ENCODE data around the gene GALNT5. TPM values are rescaled to one million over a fixed set of nuclear protein-coding genes. Genes with fewer than 3 reads are reported as not detected.

Gene GALNT5
- total and polyA plus RNA-seq, 2 donors (not counting 3 experiments of a cell fraction or from before 2014, with no cell fraction given) = not detected

- no peaks in the 10 kb centered on the region for H3K36me3 ChIP-seq (ENCODE audit: control insufficient read depth in 2 of 2, extremely low read depth in 1 of 2, insufficient read depth in 2 of 2, low read length in 2 of 2)
- no peak overlapping the region for H2AFZ ChIP-seq (ENCODE audit: low read depth, low read length)
- FAIRE-seq (no peak), DNase-seq (ENCODE audit: low read depth, low spot score) (no peak)
- H4K20me1 ChIP-seq (replicated peaks; ENCODE audit: control insufficient read depth, extremely low read depth, insufficient read depth, low read length) = no peaks in the 10 kb centered on the region
- ChIA-PET CTCF (no interaction called here), POLR2A (no interaction called here)
- H3K27me3 ChIP-seq (ENCODE audit: control insufficient read depth in 2 of 2, insufficient read depth in 2 of 2, low read length in 2 of 2) = no peaks in the 10 kb centered on the region
- H3K79me2 ChIP-seq (ENCODE audit: control insufficient read depth, insufficient read depth, low read length) = no peaks in the 10 kb centered on the region
- TF ChIP-seq POLR2AphosphoS5 (IDR thresholded peaks at IDR 0.05; ENCODE audit: insufficient read depth, low read depth, low read length) = no peak
- intact Hi-C loops (cut with micrococcal nuclease) = no loop called here
- H3K4me1 ChIP-seq (ENCODE audit: control insufficient read depth, extremely low read depth, insufficient read depth, low read length) = no peaks in the 10 kb centered on the region
- no peak overlapping the region for H3K9ac ChIP-seq (replicated peaks; ENCODE audit: extremely low read depth, insufficient read depth, low read length)
- H3K27ac ChIP-seq (ENCODE audit: insufficient read depth, low read depth, low read length) = no peak overlapping the region
- H3K4me3 ChIP-seq (replicated peaks in 1 of 3; ENCODE audit: insufficient read depth in 1 of 3, low read depth in 1 of 3, low read length in 3 of 3) = no peak overlapping the region
- no TSS peak for BruUV-seq (replicated peaks)
- no peak overlapping the region for H3K4me2 ChIP-seq (ENCODE audit: insufficient read depth, low read length)
- no peaks in the 10 kb centered on the region for H3K9me3 ChIP-seq (replicated peaks; ENCODE audit: control insufficient read depth, insufficient read depth, low read length)
- H3K9me1 ChIP-seq (replicated peaks; ENCODE audit: control insufficient read depth, extremely low read depth, insufficient read depth, low read length) = no peaks in the 10 kb centered on the region
- dilution Hi-C loops (cut with MboI; ENCODE audit: extremely low pct_ligation_motif_present, low sequenced_read_pairs) = no loop called here
Measured at GRCh38 chr2:157254041-157254440, 3.5 kb upstream of the GALNT5 start.

- Histone ChIP-seq H3K27ac (ENCODE audit: insufficient read depth, low read depth, low read length) (no peak overlapping the region), H3K9ac (replicated peaks; ENCODE audit: extremely low read depth, insufficient read depth, low read length) (no peak overlapping the region), H2AFZ (ENCODE audit: low read depth, low read length) (no peak overlapping the region), H3K4me2 (ENCODE audit: insufficient read depth, low read length) (no peak overlapping the region), H3K79me2 (ENCODE audit: control insufficient read depth, insufficient read depth, low read length) (no peaks in the 10 kb centered on the region), H3K4me3 (replicated peaks in 1 of 3; ENCODE audit: insufficient read depth in 1 of 3, low read depth in 1 of 3, low read length in 3 of 3) (no peak overlapping the region), H3K9me3 (replicated peaks; ENCODE audit: control insufficient read depth, insufficient read depth, low read length) (no peaks in the 10 kb centered on the region), H3K9me1 (replicated peaks; ENCODE audit: control insufficient read depth, extremely low read depth, insufficient read depth, low read length) (no peaks in the 10 kb centered on the region), H3K27me3 (ENCODE audit: control insufficient read depth in 2 of 2, insufficient read depth in 2 of 2, low read length in 2 of 2) (no peaks in the 10 kb centered on the region), H3K4me1 (ENCODE audit: control insufficient read depth, extremely low read depth, insufficient read depth, low read length) (no peaks in the 10 kb centered on the region), H3K36me3 (ENCODE audit: control insufficient read depth in 2 of 2, extremely low read depth in 1 of 2, insufficient read depth in 2 of 2, low read length in 2 of 2) (no peaks in the 10 kb centered on the region), H4K20me1 (replicated peaks; ENCODE audit: control insufficient read depth, extremely low read depth, insufficient read depth, low read length) (no peaks in the 10 kb centered on the region)
- DNase-seq (ENCODE audit: low read depth, low spot score) (no peak), FAIRE-seq (no peak)
- intact Hi-C loops (cut with micrococcal nuclease) (no loop called here), dilution Hi-C loops (cut with MboI; ENCODE audit: extremely low pct_ligation_motif_present, low sequenced_read_pairs) (no loop called here)
- no TSS peak for BruUV-seq (replicated peaks)
- POLR2A ChIA-PET = no interaction called here
- TF ChIP-seq FOS (IDR thresholded peaks at IDR 0.05; ENCODE audit: borderline replicate concordance, insufficient read depth, low read length) = no peak
- TF ChIP-seq, protein P1, sequence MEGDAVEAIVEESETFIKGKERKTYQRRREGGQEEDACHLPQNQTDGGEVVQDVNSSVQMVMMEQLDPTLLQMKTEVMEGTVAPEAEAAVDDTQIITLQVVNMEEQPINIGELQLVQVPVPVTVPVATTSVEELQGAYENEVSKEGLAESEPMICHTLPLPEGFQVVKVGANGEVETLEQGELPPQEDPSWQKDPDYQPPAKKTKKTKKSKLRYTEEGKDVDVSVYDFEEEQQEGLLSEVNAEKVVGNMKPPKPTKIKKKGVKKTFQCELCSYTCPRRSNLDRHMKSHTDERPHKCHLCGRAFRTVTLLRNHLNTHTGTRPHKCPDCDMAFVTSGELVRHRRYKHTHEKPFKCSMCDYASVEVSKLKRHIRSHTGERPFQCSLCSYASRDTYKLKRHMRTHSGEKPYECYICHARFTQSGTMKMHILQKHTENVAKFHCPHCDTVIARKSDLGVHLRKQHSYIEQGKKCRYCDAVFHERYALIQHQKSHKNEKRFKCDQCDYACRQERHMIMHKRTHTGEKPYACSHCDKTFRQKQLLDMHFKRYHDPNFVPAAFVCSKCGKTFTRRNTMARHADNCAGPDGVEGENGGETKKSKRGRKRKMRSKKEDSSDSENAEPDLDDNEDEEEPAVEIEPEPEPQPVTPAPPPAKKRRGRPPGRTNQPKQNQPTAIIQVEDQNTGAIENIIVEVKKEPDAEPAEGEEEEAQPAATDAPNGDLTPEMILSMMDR (IDR thresholded peaks at IDR 0.05; ENCODE audit: extremely low read depth in 1 of 2, insufficient read depth in 1 of 2, low read depth in 1 of 2, low read length in 2 of 2) = no peak
- no peak for TF ChIP-seq EZH2 (IDR thresholded peaks at IDR 0.05; ENCODE audit: borderline replicate concordance, low read depth, low read length, severe bottlenecking)
- TF ChIP-seq POLR2A (IDR thresholded peaks at IDR 0.05; ENCODE audit: low read depth, low read length) = no peak
- no peak for TF ChIP-seq GATA2 (IDR thresholded peaks at IDR 0.05; ENCODE audit: insufficient read depth, insufficient read length, low read depth, low read length)
- TF ChIP-seq POLR2AphosphoS5 (IDR thresholded peaks at IDR 0.05; ENCODE audit: insufficient read depth, low read depth, low read length) = no peak
- TF ChIP-seq, protein P2, sequence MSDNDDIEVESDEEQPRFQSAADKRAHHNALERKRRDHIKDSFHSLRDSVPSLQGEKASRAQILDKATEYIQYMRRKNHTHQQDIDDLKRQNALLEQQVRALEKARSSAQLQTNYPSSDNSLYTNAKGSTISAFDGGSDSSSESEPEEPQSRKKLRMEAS (IDR thresholded peaks at IDR 0.05; ENCODE audit: insufficient read depth, insufficient read length) = no peak
- TF ChIP-seq JUN (IDR thresholded peaks at IDR 0.05; ENCODE audit: borderline replicate concordance, insufficient read depth, insufficient read length, low read depth) = no peak
- CTCF ChIA-PET = no interaction called here
Measured at GRCh38 chr2:157255746-157256145, 1.8 kb upstream of the GALNT5 start.
